Neuronal stem cell (in vitro differentiated cells): Measurements from ENCODE around the gene XYLT1.

Experiments
- DNase-seq: peaks from one replicate; pipeline ENCODE4 v3.0.0-alpha.2; 2013; ENCODE audit warnings: low spot score
- H2AFZ ChIP-seq: one replicate; pipeline ENCODE4 v1.6.1; 2013; ENCODE audit warnings: mild to moderate bottlenecking, low read length, inconsistent platforms
- H2AK5ac ChIP-seq: 2 replicates; pipeline ENCODE4 v1.6.1; 2013; ENCODE audit warnings: low read depth, mild to moderate bottlenecking, inconsistent platforms, low read length, moderate library complexity, mixed read lengths
- H2BK120ac ChIP-seq: 2 replicates; pipeline ENCODE4 v1.6.1; 2013; ENCODE audit warnings: low read depth, mild to moderate bottlenecking, inconsistent platforms, low read length, moderate library complexity, mixed read lengths
- H2BK12ac ChIP-seq: one replicate; pipeline ENCODE4 v1.6.1; 2013; ENCODE audit warnings: low read length, inconsistent platforms
- H2BK15ac ChIP-seq: 2 replicates; pipeline ENCODE4 v1.6.1; 2013; ENCODE audit warnings: mild to moderate bottlenecking, low read length, inconsistent platforms, mixed read lengths
- H2BK5ac ChIP-seq: one replicate; pipeline ENCODE4 v1.6.1; 2013; ENCODE audit warnings: inconsistent platforms, mild to moderate bottlenecking, low read length, moderate library complexity
- H3K14ac ChIP-seq: one replicate; pipeline ENCODE4 v1.6.1; 2013; ENCODE audit warnings: low read length, inconsistent platforms
- H3K18ac ChIP-seq: 2 replicates; pipeline ENCODE4 v1.6.1; 2013; ENCODE audit warnings: low read length, inconsistent platforms
- H3K23ac ChIP-seq: 2 replicates; pipeline ENCODE4 v1.6.1; 2013; ENCODE audit warnings: low read depth, mild to moderate bottlenecking, mixed read lengths, low read length, inconsistent platforms; ENCODE audit not compliant: poor library complexity
- H3K27ac ChIP-seq: replicated peaks from 3 replicates; pipeline ENCODE4 v1.5.1; 2013; ENCODE audit warnings: low read length, inconsistent platforms
- H3K27me3 ChIP-seq, 3 experiments: 2 replicates each; pipeline ENCODE4 v1.6.1; 2013; ENCODE audit warnings: low read length in 3 of 3, mild to moderate bottlenecking in 2 of 3, inconsistent platforms in 1 of 3, low read depth in 1 of 3, mixed read lengths in 1 of 3, moderate library complexity in 1 of 3; ENCODE audit not compliant: control insufficient read depth in 3 of 3, insufficient read depth in 3 of 3
- H3K36me3 ChIP-seq, 2 donors: replicated peaks in 1 of 2; 2 replicates each; pipeline ENCODE4 v1.6.1; 2013; ENCODE audit warnings: low read length in 2 of 2; ENCODE audit not compliant: control insufficient read depth in 2 of 2, insufficient read depth in 2 of 2
- H3K4ac ChIP-seq: 2 replicates; pipeline ENCODE4 v1.6.1; 2013; ENCODE audit warnings: inconsistent platforms, mild to moderate bottlenecking, low read length, moderate library complexity
- H3K4me1 ChIP-seq, 2 donors: 1 replicate in 1 of 2; 2 replicates in 1 of 2; pipeline ENCODE4 v1.6.1; 2013; ENCODE audit warnings: low read length in 2 of 2, low read depth in 1 of 2; ENCODE audit not compliant: control insufficient read depth in 2 of 2, insufficient read depth in 1 of 2
- H3K4me2 ChIP-seq: one replicate; pipeline ENCODE4 v1.6.1; 2013; ENCODE audit warnings: mild to moderate bottlenecking, low read length, inconsistent platforms; ENCODE audit not compliant: insufficient read depth, poor library complexity, severe bottlenecking
- H3K4me3 ChIP-seq, 2 donors: 2 replicates each; pipeline ENCODE4 v1.5.1; 2013; ENCODE audit warnings: low read length in 2 of 2, mild to moderate bottlenecking in 2 of 2, inconsistent platforms in 1 of 2, moderate library complexity in 1 of 2
- H3K79me1 ChIP-seq: one replicate; pipeline ENCODE4 v1.6.1; 2013; ENCODE audit warnings: low read depth, mild to moderate bottlenecking, inconsistent platforms, low read length, moderate library complexity
- H3K9ac ChIP-seq: one replicate; pipeline ENCODE4 v1.6.1; 2013; ENCODE audit warnings: mild to moderate bottlenecking, low read depth, low read length, inconsistent platforms; ENCODE audit not compliant: poor library complexity
- H3K9me3 ChIP-seq, 2 donors: replicated peaks in 1 of 2; 2 replicates each; pipeline versions ENCODE3 to v1.6.1; 2013; ENCODE audit warnings: low read length in 2 of 2, mild to moderate bottlenecking in 2 of 2, inconsistent platforms in 1 of 2, low read depth in 1 of 2, mixed read lengths in 1 of 2, moderate library complexity in 1 of 2; ENCODE audit not compliant: control insufficient read depth in 2 of 2, insufficient read depth in 1 of 2
- H4K8ac ChIP-seq: one replicate; pipeline ENCODE4 v1.6.1; 2013; ENCODE audit warnings: low read depth, mild to moderate bottlenecking, inconsistent platforms, low read length, moderate library complexity
- H4K91ac ChIP-seq: one replicate; pipeline ENCODE4 v1.6.1; 2013; ENCODE audit warnings: low read length, low read depth, mild to moderate bottlenecking, inconsistent platforms; ENCODE audit not compliant: poor library complexity
- WGBS, 2 donors: extraction: QIAGEN DNeasy Blood & Tissue Kit; methylation state at CpG; one replicate each; pipeline ENCODE4 v1.1.7; 2013; ENCODE audit warnings: missing lambda C conversion rate in 2 of 2, mixed read lengths in 1 of 2; ENCODE audit not compliant: insufficient read length in 2 of 2, insufficient replicate concordance in 1 of 2; ENCODE audit errors: extremely low coverage in 2 of 2; 5-methylcytosine and 5-hydroxymethylcytosine counted together

XYLT1 gene

GRCh38 chr16:17354685-17355084, 116.1 kb downstream of the XYLT1 start:
- no peak overlapping the region for H3K9ac ChIP-seq
- H2BK120ac ChIP-seq, result no peak overlapping the region
- no peak overlapping the region for H3K27ac ChIP-seq
- H4K91ac ChIP-seq, result no peak overlapping the region
- no CpG with 5 or more reads among the region's 4 CpGs for WGBS, 2 donors
- no peak for DNase-seq
- no peak overlapping the region for H2BK12ac ChIP-seq
- peaks cover 13 to 25% of the 10 kb centered on the region in 2 donors for H3K4me1 ChIP-seq
- H3K36me3 ChIP-seq, result no peaks in the 10 kb centered on the region
- H3K14ac ChIP-seq, result no peak overlapping the region
- peak overlapping the region; percentile 33 for H2AK5ac ChIP-seq
- peaks cover 2% of the 10 kb centered on the region for H3K79me1 ChIP-seq
- no peak overlapping the region for H3K4me3 ChIP-seq
- no peak overlapping the region for H2AFZ ChIP-seq
- H3K4me2 ChIP-seq, result no peak overlapping the region
- H2BK5ac ChIP-seq, result no peak overlapping the region
- H2BK15ac ChIP-seq, result no peak overlapping the region
- peak overlapping the region; percentile 35 for H3K18ac ChIP-seq
- H4K8ac ChIP-seq, result no peak overlapping the region
- H3K4ac ChIP-seq, result no peak overlapping the region
- no peaks in the 10 kb centered on the region for H3K9me3 ChIP-seq
- no peak overlapping the region for H3K23ac ChIP-seq
- no peaks in the 10 kb centered on the region for H3K27me3 ChIP-seq

- H3K27me3 ChIP-seq, result no peaks in the 10 kb centered on the region
- H2AK5ac ChIP-seq, result no peak overlapping the region
- H3K4me2 ChIP-seq, result no peak overlapping the region
- H3K18ac ChIP-seq, result peak overlapping the region; percentile 62
- no peaks in the 10 kb centered on the region for H3K9me3 ChIP-seq
- H3K9ac ChIP-seq, result peak overlapping the region; percentile 72
- peaks cover 9 to 20% of the 10 kb centered on the region in 2 donors for H3K4me1 ChIP-seq
- H4K91ac ChIP-seq, result no peak overlapping the region
- H3K23ac ChIP-seq, result no peak overlapping the region
- H3K14ac ChIP-seq, result no peak overlapping the region
- H4K8ac ChIP-seq, result no peak overlapping the region
- no peak overlapping the region for H2AFZ ChIP-seq
- H2BK120ac ChIP-seq, result no peak overlapping the region
- no peak overlapping the region for H2BK15ac ChIP-seq
- peaks cover 2% of the 10 kb centered on the region for H3K79me1 ChIP-seq
- no peaks in the 10 kb centered on the region for H3K36me3 ChIP-seq
- H3K4ac ChIP-seq, result no peak overlapping the region
- no CpG with 5 or more reads among the region's 10 CpGs for WGBS, 2 donors
- no peak overlapping the region for H2BK12ac ChIP-seq
- no peak overlapping the region for H3K27ac ChIP-seq
- H3K4me3 ChIP-seq, result no peak overlapping the region
- no peak overlapping the region for H2BK5ac ChIP-seq
- DNase-seq, result no peak
Observed at GRCh38 chr16:17354141-17354601, 116.6 kb downstream of the XYLT1 start.

- H3K79me1 ChIP-seq, result peaks cover 2% of the 10 kb centered on the region
- no peak overlapping the region for H2AFZ ChIP-seq
- DNase-seq, result no peak
- H3K4me3 ChIP-seq, result no peak overlapping the region
- no peaks in the 10 kb centered on the region for H3K27me3 ChIP-seq
- H3K9me3 ChIP-seq, result no peaks in the 10 kb centered on the region
- WGBS, 2 donors, result no CpG with 5 or more reads among the region's 3 CpGs
- H2BK15ac ChIP-seq, result no peak overlapping the region
- no peaks in the 10 kb centered on the region for H3K36me3 ChIP-seq
- no peak overlapping the region for H3K9ac ChIP-seq
- no peak overlapping the region for H3K4me2 ChIP-seq
- no peak overlapping the region for H2BK5ac ChIP-seq
- no peak overlapping the region for H3K4ac ChIP-seq
- H3K4me1 ChIP-seq, result peaks cover 4 to 15% of the 10 kb centered on the region in 2 donors
- H3K14ac ChIP-seq, result no peak overlapping the region
- no peak overlapping the region for H4K91ac ChIP-seq
- H2BK120ac ChIP-seq, result no peak overlapping the region
- no peak overlapping the region for H3K18ac ChIP-seq
- H3K27ac ChIP-seq, result no peak overlapping the region
- H3K23ac ChIP-seq, result no peak overlapping the region
- no peak overlapping the region for H2AK5ac ChIP-seq
- H2BK12ac ChIP-seq, result no peak overlapping the region
- H4K8ac ChIP-seq, result no peak overlapping the region
Observed at GRCh38 chr16:17353561-17353960, 117.2 kb downstream of the XYLT1 start.

- H3K9ac ChIP-seq, result no peak overlapping the region
- H3K27ac ChIP-seq, result no peak overlapping the region
- H3K36me3 ChIP-seq, result no peaks in the 10 kb centered on the region
- no peak overlapping the region for H2AFZ ChIP-seq
- H3K18ac ChIP-seq, result no peak overlapping the region
- no peak overlapping the region for H3K4me2 ChIP-seq
- no peak overlapping the region for H2AK5ac ChIP-seq
- H3K9me3 ChIP-seq, result no peaks in the 10 kb centered on the region
- H3K4me3 ChIP-seq, result no peak overlapping the region
- no peak overlapping the region for H4K8ac ChIP-seq
- no peak overlapping the region for H2BK12ac ChIP-seq
- H4K91ac ChIP-seq, result no peak overlapping the region
- WGBS, 2 donors, result no CpG with 5 or more reads among the region's 6 CpGs
- H3K14ac ChIP-seq, result no peak overlapping the region
- no peaks in the 10 kb centered on the region for H3K27me3 ChIP-seq
- no peak overlapping the region for H2BK5ac ChIP-seq
- no peaks in the 10 kb centered on the region for H3K79me1 ChIP-seq
- H2BK15ac ChIP-seq, result no peak overlapping the region
- H2BK120ac ChIP-seq, result no peak overlapping the region
- H3K4ac ChIP-seq, result no peak overlapping the region
- no peak overlapping the region for H3K23ac ChIP-seq
- H3K4me1 ChIP-seq, result peaks cover 0 to 9% of the 10 kb centered on the region in 2 donors
- DNase-seq, result no peak
Observed at GRCh38 chr16:17351441-17352035, 119.2 kb downstream of the XYLT1 start.
